NT2/D1 (cell line): ENCODE results near the gene HSFY2.
"Not testable (repeated sequence)": the region's sequence is repeated elsewhere in the genome, so short reads cannot be mapped to it uniquely, and the experiment has no call there.

Experiments
- DNase-seq: peaks from one replicate; pipeline ENCODE4 v3.0.0-alpha.2; 2011; ENCODE audit warnings: low read depth, low spot score
- H3K27me3 ChIP-seq: 2 replicates; pipeline ENCODE4 v1.6.0; 2011; ENCODE audit warnings: mild to moderate bottlenecking; ENCODE audit not compliant: insufficient read length, insufficient read depth
- H3K36me3 ChIP-seq: 2 replicates; pipeline ENCODE4 v1.6.1; 2011; ENCODE audit warnings: mild to moderate bottlenecking, low read length, mixed read lengths; ENCODE audit not compliant: insufficient read depth, insufficient read length
- H3K4me1 ChIP-seq: 2 replicates; pipeline ENCODE4 v1.5.1; 2011; ENCODE audit not compliant: insufficient read depth, insufficient read length
- H3K4me3 ChIP-seq: 2 replicates; pipeline ENCODE4 v1.5.1; 2011; ENCODE audit warnings: low read depth; ENCODE audit not compliant: insufficient read length
- H3K9ac ChIP-seq: 2 replicates; pipeline ENCODE4 v1.6.0; 2011; ENCODE audit warnings: low read depth; ENCODE audit not compliant: insufficient read length
- H3K9me3 ChIP-seq: 2 replicates; pipeline ENCODE4 v1.5.1; 2011; ENCODE audit warnings: mild to moderate bottlenecking, low read length; ENCODE audit not compliant: insufficient read depth

HSFY2 gene, protein sequence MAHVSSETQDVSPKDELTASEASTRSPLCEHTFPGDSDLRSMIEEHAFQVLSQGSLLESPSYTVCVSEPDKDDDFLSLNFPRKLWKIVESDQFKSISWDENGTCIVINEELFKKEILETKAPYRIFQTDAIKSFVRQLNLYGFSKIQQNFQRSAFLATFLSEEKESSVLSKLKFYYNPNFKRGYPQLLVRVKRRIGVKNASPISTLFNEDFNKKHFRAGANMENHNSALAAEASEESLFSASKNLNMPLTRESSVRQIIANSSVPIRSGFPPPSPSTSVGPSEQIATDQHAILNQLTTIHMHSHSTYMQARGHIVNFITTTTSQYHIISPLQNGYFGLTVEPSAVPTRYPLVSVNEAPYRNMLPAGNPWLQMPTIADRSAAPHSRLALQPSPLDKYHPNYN

DNA sequence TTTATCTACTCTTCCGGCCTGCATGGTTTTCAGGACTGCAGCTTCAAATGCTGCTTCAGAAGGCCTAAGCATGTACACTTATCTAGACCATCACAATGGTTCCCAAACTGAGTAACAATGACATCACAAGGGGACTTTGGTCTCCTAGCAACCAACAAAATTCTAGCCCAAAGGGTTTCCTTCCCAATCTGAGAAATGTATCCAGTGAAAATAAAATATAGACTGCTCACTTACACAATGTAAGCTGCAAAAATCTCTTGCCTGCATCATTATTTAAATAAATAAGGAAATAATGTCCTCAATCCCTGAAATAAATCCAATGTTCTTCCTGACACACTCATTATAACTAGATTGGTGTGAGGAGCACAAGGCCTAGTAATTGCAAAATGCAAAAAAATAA, at the start of gene HSFY2:
HSFY2 (minus strand) TSS at position 101 of the 400 bp plus-strand sequence. CDS start 117 bp downstream, outside the sequence.
- not testable (repeated sequence) for H3K36me3 ChIP-seq, DNase-seq, H3K27me3 ChIP-seq, H3K4me3 ChIP-seq, H3K4me1 ChIP-seq, H3K9me3 ChIP-seq, H3K9ac ChIP-seq

DNA sequence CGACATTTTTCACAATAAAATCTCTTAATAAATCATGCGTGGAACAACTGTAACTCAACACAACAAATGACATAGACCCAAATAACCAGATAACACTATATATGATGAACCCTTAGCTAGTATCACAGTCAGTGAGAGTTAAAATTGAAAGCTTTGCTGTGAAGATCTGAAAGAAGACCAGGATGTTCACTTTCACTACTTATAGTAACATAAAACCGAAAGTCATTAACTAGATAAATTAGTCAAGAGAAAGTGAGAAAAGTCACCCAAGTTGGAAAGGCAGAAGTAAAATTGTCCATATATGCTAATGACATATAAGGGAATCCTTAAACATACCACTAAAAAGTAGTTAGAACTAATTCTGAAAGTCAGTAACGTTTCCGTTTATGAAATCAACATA, 42.2 kb upstream of the HSFY2 start:
- not testable (repeated sequence) for H3K9ac ChIP-seq, H3K27me3 ChIP-seq, H3K36me3 ChIP-seq, DNase-seq, H3K4me3 ChIP-seq, H3K9me3 ChIP-seq, H3K4me1 ChIP-seq

DNA sequence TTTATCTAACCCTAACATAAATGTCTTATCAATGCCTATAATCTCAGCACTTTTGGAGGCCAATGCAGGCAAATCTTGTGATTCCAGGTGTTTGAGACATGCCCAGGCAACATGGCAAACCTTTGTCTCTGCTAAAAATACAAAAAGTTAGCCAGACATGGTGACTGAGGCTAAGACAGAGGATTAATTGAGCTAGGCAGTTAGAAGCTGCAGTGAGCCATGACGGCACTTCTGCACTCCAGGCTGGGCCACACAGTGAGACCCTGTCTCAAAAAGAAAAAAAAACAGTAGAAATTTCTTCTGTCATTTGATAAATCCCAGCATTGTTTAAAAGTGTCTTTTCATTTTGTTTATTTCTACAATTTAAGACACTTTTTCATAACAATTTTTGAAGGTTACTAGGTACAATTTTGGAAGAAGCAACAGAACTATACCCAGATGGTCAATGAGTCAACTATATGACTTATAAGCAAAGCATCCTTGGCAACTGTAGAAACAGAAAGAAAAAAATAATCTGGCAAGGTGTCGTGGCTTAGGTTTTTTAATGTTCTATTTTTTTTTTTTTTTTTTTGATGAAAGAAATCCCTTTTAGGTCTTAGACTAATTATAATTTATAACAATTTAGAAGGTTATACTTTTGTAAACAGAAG, 15.3 kb upstream of the HSFY2 start:
- not testable (repeated sequence) for DNase-seq, H3K4me1 ChIP-seq, H3K27me3 ChIP-seq, H3K4me3 ChIP-seq, H3K36me3 ChIP-seq, H3K9me3 ChIP-seq, H3K9ac ChIP-seq

DNA sequence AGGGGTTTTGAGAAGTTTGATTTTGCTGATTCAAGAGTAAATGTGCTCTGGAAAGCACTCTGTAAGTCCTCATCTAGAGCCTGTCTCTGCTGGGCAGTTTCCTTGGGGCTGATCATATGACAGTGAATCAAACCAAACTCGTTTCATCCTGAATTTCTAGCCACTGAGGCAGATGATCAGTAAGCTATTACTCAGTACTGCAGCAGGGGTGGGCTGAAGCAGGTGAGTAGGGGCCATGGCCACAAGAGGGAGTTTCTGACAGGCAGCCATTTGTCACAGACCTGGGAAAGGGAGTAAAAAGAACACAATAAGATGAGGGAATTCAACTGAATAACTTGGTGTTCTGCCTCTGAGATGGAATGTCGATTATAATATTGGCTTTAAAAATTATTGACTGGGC, 19.5 kb downstream of the HSFY2 start:
- not testable (repeated sequence) for H3K9me3 ChIP-seq, H3K9ac ChIP-seq, DNase-seq, H3K4me3 ChIP-seq, H3K27me3 ChIP-seq, H3K4me1 ChIP-seq, H3K36me3 ChIP-seq

DNA sequence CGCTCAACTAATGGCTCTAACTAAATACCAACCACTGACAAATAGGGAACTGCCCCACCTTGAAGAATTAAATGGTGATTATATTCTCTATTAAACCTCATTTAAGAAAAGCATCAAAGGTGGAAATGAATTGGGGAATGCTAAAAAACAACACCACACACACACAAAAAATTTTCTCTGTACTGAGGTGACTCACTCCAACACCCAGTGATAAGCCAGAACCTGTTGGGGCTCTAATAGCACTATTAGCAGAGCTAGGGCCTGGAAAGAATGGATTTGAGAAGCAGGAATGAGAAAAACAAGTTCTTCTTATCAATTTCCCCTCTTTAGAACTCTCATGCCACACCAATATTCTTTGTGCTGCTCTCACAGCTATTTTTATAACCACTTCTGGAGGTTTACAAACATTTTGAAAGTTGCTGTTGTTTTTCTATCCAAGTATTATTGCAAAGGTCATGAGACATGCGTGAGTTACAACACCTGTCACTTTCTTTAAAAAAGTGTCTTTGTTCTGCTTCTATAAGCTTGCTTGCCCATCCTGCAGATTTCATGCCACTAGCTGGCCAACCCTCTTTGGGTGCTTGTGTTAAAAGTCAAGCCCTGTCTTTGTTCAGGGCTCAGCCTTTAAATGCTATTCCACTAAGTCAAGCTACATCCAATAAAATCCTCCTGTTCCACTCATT, 20.3 kb downstream of the HSFY2 start:
- H3K27me3 ChIP-seq, H3K9ac ChIP-seq, H3K4me1 ChIP-seq, H3K4me3 ChIP-seq, DNase-seq, H3K36me3 ChIP-seq, H3K9me3 ChIP-seq: not testable (repeated sequence)

DNA sequence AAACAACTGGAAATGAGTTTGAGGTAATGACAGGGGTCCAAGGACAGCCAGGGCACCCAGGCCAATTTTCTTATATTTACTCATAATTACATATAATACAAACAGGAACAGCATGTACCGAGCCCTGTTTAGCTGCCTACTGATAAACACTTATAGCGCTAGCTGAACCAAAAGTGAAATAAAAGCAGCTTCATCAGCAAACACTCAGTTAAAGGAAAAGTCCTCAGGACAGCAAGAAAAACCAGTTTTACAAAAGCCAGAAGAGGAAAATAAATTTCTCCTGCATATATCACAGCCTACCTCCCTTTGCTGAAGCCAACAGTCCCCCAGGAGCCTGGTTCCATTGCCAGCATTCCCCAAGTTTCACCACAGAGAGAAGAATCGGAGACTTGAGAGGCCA, 49.8 kb downstream of the HSFY2 start:
- H3K4me1 ChIP-seq, H3K36me3 ChIP-seq, H3K27me3 ChIP-seq, DNase-seq, H3K9me3 ChIP-seq, H3K4me3 ChIP-seq, H3K9ac ChIP-seq: not testable (repeated sequence)
